ENCODE measurements around the gene FASLG.

Gene FASLG

DNA sequence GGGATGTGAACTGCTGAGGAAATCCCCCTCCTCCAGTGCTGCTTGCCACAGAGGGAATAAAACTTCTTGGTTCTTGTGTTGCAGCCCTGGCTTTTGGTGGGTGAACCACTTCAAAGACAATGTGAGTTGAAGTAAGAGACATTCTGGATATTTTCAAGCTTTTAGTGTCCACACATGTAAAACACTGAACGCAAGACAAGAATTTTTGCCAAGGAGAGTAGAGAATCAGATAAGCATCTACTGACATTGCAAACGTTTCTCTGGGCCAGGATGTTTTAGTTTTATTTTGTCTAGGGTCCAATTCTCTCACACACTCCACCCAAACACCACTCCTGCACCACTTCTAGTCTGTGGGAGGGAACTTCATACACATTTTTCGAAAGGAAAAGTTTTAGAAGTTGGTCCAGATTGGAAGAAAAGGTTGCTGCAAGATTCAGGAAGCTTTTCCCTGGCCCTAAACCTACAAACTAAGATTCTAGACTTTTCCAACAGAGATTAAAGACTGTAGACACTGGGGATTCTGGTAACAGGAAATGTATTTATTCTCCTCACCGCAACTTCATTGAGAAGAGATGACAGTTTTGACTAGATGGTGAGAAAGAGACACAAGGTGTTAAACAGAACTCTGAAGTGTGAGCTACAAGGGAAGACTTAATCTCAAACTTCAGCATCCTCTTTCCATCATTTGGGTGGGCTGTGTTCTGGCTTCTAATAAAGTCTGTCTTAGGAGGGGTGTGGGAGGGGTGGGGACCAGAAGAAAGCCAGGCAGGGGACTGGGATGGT, 16.1 kb downstream of the FASLG start:
- no peaks in the 10 kb centered on the region for H3K27me3 ChIP-seq (ENCODE audit: insufficient read depth, low read length, poor library complexity)
- no peak overlapping the region for H3K4ac ChIP-seq (ENCODE audit: low read depth, low read length)
- peaks cover 6% of the 10 kb centered on the region for H3K4me1 ChIP-seq (ENCODE audit: control insufficient read depth, low read depth, low read length)
- no peaks in the 10 kb centered on the region for H3K36me3 ChIP-seq (ENCODE audit: control insufficient read depth, insufficient read depth, low read length)
- no CpG with 5 or more reads among the region's 4 CpGs for WGBS (ENCODE audit: extremely low coverage, insufficient coverage, low lambda C conversion rate)
- no peaks in the 10 kb centered on the region for H3K79me2 ChIP-seq (ENCODE audit: control insufficient read depth, insufficient read depth, low read length)
- DNase-seq, result no peak
- H2BK120ac ChIP-seq (ENCODE audit: low read depth, low read length), result no peak overlapping the region
- H3K18ac ChIP-seq (ENCODE audit: low read length), result no peak overlapping the region
- no peak overlapping the region for H3K27ac ChIP-seq (ENCODE audit: low read depth, low read length)
- H4K8ac ChIP-seq (ENCODE audit: low read depth, low read length), result peak overlapping the region; percentile 76
- no peak overlapping the region for H3K23ac ChIP-seq (ENCODE audit: low read length)
- no peak overlapping the region for H3K9ac ChIP-seq (ENCODE audit: low read length)
- no peak overlapping the region for H2BK5ac ChIP-seq (ENCODE audit: low read length)
- no peak overlapping the region for H2AK5ac ChIP-seq (ENCODE audit: low read length)
- H3K4me2 ChIP-seq (ENCODE audit: low read length), result no peak overlapping the region
- no peak overlapping the region for H3K4me3 ChIP-seq (ENCODE audit: low read length)
- H2BK15ac ChIP-seq (replicated peaks; ENCODE audit: low read depth), result no peak overlapping the region
- H3K56ac ChIP-seq (ENCODE audit: low read length), result no peak overlapping the region
- no peaks in the 10 kb centered on the region for H3K79me1 ChIP-seq (ENCODE audit: low read length)
- no peak overlapping the region for H4K5ac ChIP-seq (ENCODE audit: low read length)

- Histone ChIP-seq H3K4me1 (ENCODE audit: control insufficient read depth, low read depth, low read length) (peaks cover 2% of the 10 kb centered on the region), H2BK120ac (ENCODE audit: low read depth, low read length) (no peak overlapping the region), H2BK5ac (ENCODE audit: low read length) (no peak overlapping the region), H3K79me1 (ENCODE audit: low read length) (no peaks in the 10 kb centered on the region), H3K18ac (ENCODE audit: low read length) (no peak overlapping the region), H3K79me2 (ENCODE audit: control insufficient read depth, insufficient read depth, low read length) (no peaks in the 10 kb centered on the region), H3K36me3 (ENCODE audit: control insufficient read depth, insufficient read depth, low read length) (no peaks in the 10 kb centered on the region), H3K27ac (ENCODE audit: low read depth, low read length) (no peak overlapping the region), H3K56ac (ENCODE audit: low read length) (no peak overlapping the region), H3K4me2 (ENCODE audit: low read length) (no peak overlapping the region), H3K23ac (ENCODE audit: low read length) (no peak overlapping the region), H3K9ac (ENCODE audit: low read length) (no peak overlapping the region), H4K8ac (ENCODE audit: low read depth, low read length) (no peak overlapping the region), H2AK5ac (ENCODE audit: low read length) (no peak overlapping the region), H3K27me3 (ENCODE audit: insufficient read depth, low read length, poor library complexity) (no peaks in the 10 kb centered on the region), H4K5ac (ENCODE audit: low read length) (no peak overlapping the region), H2BK15ac (replicated peaks; ENCODE audit: low read depth) (no peak overlapping the region), H3K4me3 (ENCODE audit: low read length) (no peak overlapping the region), H3K4ac (ENCODE audit: low read depth, low read length) (no peak overlapping the region)
- WGBS (ENCODE audit: extremely low coverage, insufficient coverage, low lambda C conversion rate), result no CpG with 5 or more reads among the region's 6 CpGs
- DNase-seq, result peak; percentile 54
Observed at GRCh38 chr1:172679000-172679772, 20.3 kb downstream of the FASLG start.

DNA sequence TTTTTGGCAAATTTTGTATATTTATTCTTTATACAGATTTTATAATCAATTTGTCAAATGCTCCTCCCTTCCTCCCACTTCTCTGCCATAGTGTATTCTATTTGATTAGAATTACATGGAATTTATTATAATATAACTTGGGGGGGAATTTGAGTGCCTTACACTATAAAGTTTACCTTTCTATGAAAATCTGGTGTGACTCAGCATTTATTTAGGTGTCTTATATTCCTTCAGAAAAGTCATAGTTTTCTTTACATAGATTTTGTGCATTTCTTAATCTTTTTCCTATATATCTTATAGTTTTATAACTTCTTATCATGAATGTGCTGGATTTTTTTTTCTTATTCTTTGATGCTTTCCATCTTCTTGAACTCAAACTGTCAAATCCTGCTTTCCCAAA, 21.3 kb downstream of the FASLG start:
- DNase-seq, result no peak
- H2BK5ac ChIP-seq (ENCODE audit: low read length), result no peak overlapping the region
- no peak overlapping the region for H4K5ac ChIP-seq (ENCODE audit: low read length)
- H3K79me1 ChIP-seq (ENCODE audit: low read length), result no peaks in the 10 kb centered on the region
- H3K79me2 ChIP-seq (ENCODE audit: control insufficient read depth, insufficient read depth, low read length), result no peaks in the 10 kb centered on the region
- H2BK15ac ChIP-seq (replicated peaks; ENCODE audit: low read depth), result no peak overlapping the region
- H3K9ac ChIP-seq (ENCODE audit: low read length), result no peak overlapping the region
- H3K4me3 ChIP-seq (ENCODE audit: low read length), result no peak overlapping the region
- no peak overlapping the region for H2AK5ac ChIP-seq (ENCODE audit: low read length)
- H3K27me3 ChIP-seq (ENCODE audit: insufficient read depth, low read length, poor library complexity), result no peaks in the 10 kb centered on the region
- no peaks in the 10 kb centered on the region for H3K36me3 ChIP-seq (ENCODE audit: control insufficient read depth, insufficient read depth, low read length)
- no peak overlapping the region for H4K8ac ChIP-seq (ENCODE audit: low read depth, low read length)
- no peak overlapping the region for H3K18ac ChIP-seq (ENCODE audit: low read length)
- H3K56ac ChIP-seq (ENCODE audit: low read length), result no peak overlapping the region
- H3K27ac ChIP-seq (ENCODE audit: low read depth, low read length), result no peak overlapping the region
- no peak overlapping the region for H3K23ac ChIP-seq (ENCODE audit: low read length)
- peaks cover 2% of the 10 kb centered on the region for H3K4me1 ChIP-seq (ENCODE audit: control insufficient read depth, low read depth, low read length)
- no peak overlapping the region for H3K4ac ChIP-seq (ENCODE audit: low read depth, low read length)
- no peak overlapping the region for H3K4me2 ChIP-seq (ENCODE audit: low read length)
- no peak overlapping the region for H2BK120ac ChIP-seq (ENCODE audit: low read depth, low read length)

GRCh38 chr1:172680733-172681275, 21.9 kb downstream of the FASLG start:
- Histone ChIP-seq H3K18ac (ENCODE audit: low read length) (no peak overlapping the region), H3K36me3 (ENCODE audit: control insufficient read depth, insufficient read depth, low read length) (no peaks in the 10 kb centered on the region), H3K27ac (ENCODE audit: low read depth, low read length) (no peak overlapping the region), H4K8ac (ENCODE audit: low read depth, low read length) (no peak overlapping the region), H2AK5ac (ENCODE audit: low read length) (no peak overlapping the region), H3K79me1 (ENCODE audit: low read length) (no peaks in the 10 kb centered on the region), H2BK5ac (ENCODE audit: low read length) (peak overlapping the region; percentile 40), H4K5ac (ENCODE audit: low read length) (no peak overlapping the region), H3K79me2 (ENCODE audit: control insufficient read depth, insufficient read depth, low read length) (no peaks in the 10 kb centered on the region), H3K56ac (ENCODE audit: low read length) (peak overlapping the region; percentile 28), H3K27me3 (ENCODE audit: insufficient read depth, low read length, poor library complexity) (no peaks in the 10 kb centered on the region), H3K23ac (ENCODE audit: low read length) (no peak overlapping the region), H3K9ac (ENCODE audit: low read length) (peak overlapping the region; percentile 16), H3K4me2 (ENCODE audit: low read length) (no peak overlapping the region), H3K4me3 (ENCODE audit: low read length) (no peak overlapping the region), H2BK120ac (ENCODE audit: low read depth, low read length) (no peak overlapping the region), H3K4ac (ENCODE audit: low read depth, low read length) (no peak overlapping the region), H3K4me1 (ENCODE audit: control insufficient read depth, low read depth, low read length) (peaks cover 2% of the 10 kb centered on the region), H2BK15ac (replicated peaks; ENCODE audit: low read depth) (no peak overlapping the region)
- no CpG with 5 or more reads among the region's 2 CpGs for WGBS (ENCODE audit: extremely low coverage, insufficient coverage, low lambda C conversion rate)
- peak; percentile 48 for DNase-seq

- H3K9ac ChIP-seq (ENCODE audit: low read length), result no peak overlapping the region
- H2AK5ac ChIP-seq (ENCODE audit: low read length), result no peak overlapping the region
- H3K56ac ChIP-seq (ENCODE audit: low read length), result no peak overlapping the region
- H3K23ac ChIP-seq (ENCODE audit: low read length), result no peak overlapping the region
- peak; percentile 37 for DNase-seq
- no peaks in the 10 kb centered on the region for H3K36me3 ChIP-seq (ENCODE audit: control insufficient read depth, insufficient read depth, low read length)
- no peak overlapping the region for H3K27ac ChIP-seq (ENCODE audit: low read depth, low read length)
- no peak overlapping the region for H3K18ac ChIP-seq (ENCODE audit: low read length)
- H2BK15ac ChIP-seq (replicated peaks; ENCODE audit: low read depth), result no peak overlapping the region
- H2BK120ac ChIP-seq (ENCODE audit: low read depth, low read length), result no peak overlapping the region
- no peak overlapping the region for H3K4me3 ChIP-seq (ENCODE audit: low read length)
- WGBS (ENCODE audit: extremely low coverage, insufficient coverage, low lambda C conversion rate), result no CpG with 5 or more reads among the region's 3 CpGs
- no peak overlapping the region for H2BK5ac ChIP-seq (ENCODE audit: low read length)
- no peak overlapping the region for H4K8ac ChIP-seq (ENCODE audit: low read depth, low read length)
- H3K27me3 ChIP-seq (ENCODE audit: insufficient read depth, low read length, poor library complexity), result no peaks in the 10 kb centered on the region
- no peak overlapping the region for H3K4ac ChIP-seq (ENCODE audit: low read depth, low read length)
- H3K79me2 ChIP-seq (ENCODE audit: control insufficient read depth, insufficient read depth, low read length), result no peaks in the 10 kb centered on the region
- no peak overlapping the region for H4K5ac ChIP-seq (ENCODE audit: low read length)
- H3K4me1 ChIP-seq (ENCODE audit: control insufficient read depth, low read depth, low read length), result peaks cover 2% of the 10 kb centered on the region
- no peak overlapping the region for H3K4me2 ChIP-seq (ENCODE audit: low read length)
- no peaks in the 10 kb centered on the region for H3K79me1 ChIP-seq (ENCODE audit: low read length)
Observed at GRCh38 chr1:172682812-172683211, 23.9 kb downstream of the FASLG start.
